H1 (cell line): ENCODE data around the gene SLC39A11. TPM values are rescaled to one million over a fixed set of nuclear protein-coding genes. Genes with fewer than 3 reads are reported as not detected.

Experiments
- CTCF ChIA-PET: fragments of 300-600 bp; sonication (Branson Sonifier 250); formaldehyde crosslinking; loops from one replicate; lab custom pipeline; 2021; ENCODE audit not compliant: partially characterized antibody; lab: Charles Lee
- POLR2A ChIA-PET: fragments of 300-600 bp; sonication (Branson Sonifier 250); formaldehyde crosslinking; loops from one replicate; lab custom pipeline; 2021; ENCODE audit warnings: inconsistent platforms; ENCODE audit not compliant: partially characterized antibody; lab: Charles Lee
- DNase-seq, 2 experiments: peaks; one replicate each; pipeline versions ENCODE4 v3.0.0 to v3.0.0-alpha.2; 2010 to 2022; ENCODE audit warnings: low spot score in 2 of 2, low read depth in 1 of 2, mixed read lengths in 1 of 2
- FAIRE-seq: peaks from 2 replicates; lab custom pipeline; 2011; peaks lifted over from hg19 to GRCh38; lab: Jason Lieb, UNC
- H2AFZ ChIP-seq: 2 replicates; pipeline ENCODE4 v1.8.1; 2012; ENCODE audit warnings: low read length, inconsistent platforms
- H2AK5ac ChIP-seq: 2 replicates; pipeline ENCODE4 v1.6.1; 2013; ENCODE audit warnings: low read depth, low read length
- H2BK120ac ChIP-seq: replicated peaks from 2 replicates; pipeline ENCODE3; 2013; ENCODE audit warnings: low read depth, low read length, inconsistent platforms
- H2BK12ac ChIP-seq: 2 replicates; pipeline ENCODE4 v1.6.1; 2013; ENCODE audit warnings: low read depth, low read length
- H2BK15ac ChIP-seq: 2 replicates; pipeline ENCODE4 v1.6.1; 2013; ENCODE audit warnings: low read length
- H2BK20ac ChIP-seq: 2 replicates; pipeline ENCODE4 v1.6.1; 2013; ENCODE audit warnings: low read length
- H2BK5ac ChIP-seq: 2 replicates; pipeline ENCODE4 v1.6.1; 2013; ENCODE audit warnings: low read depth, low read length
- H3K14ac ChIP-seq: 2 replicates; pipeline ENCODE4 v1.6.1; 2013; ENCODE audit warnings: inconsistent platforms; ENCODE audit not compliant: insufficient read length
- H3K18ac ChIP-seq: 2 replicates; pipeline ENCODE4 v1.6.1; 2013; ENCODE audit warnings: low read length; ENCODE audit errors: extremely low read depth
- H3K23ac ChIP-seq: 2 replicates; pipeline ENCODE4 v1.6.1; 2013; ENCODE audit warnings: inconsistent platforms; ENCODE audit not compliant: insufficient read length
- H3K23me2 ChIP-seq: 2 replicates; pipeline ENCODE4 v1.6.1; 2013; ENCODE audit warnings: low read depth, low read length
- H3K27ac ChIP-seq: 2 replicates; pipeline ENCODE4 v1.6.1; 2011; ENCODE audit warnings: low read depth, low read length, inconsistent platforms
- H3K27me3 ChIP-seq, 4 experiments: replicated peaks in 1 of 4; 1 replicate in 1 of 4; 2 replicates in 3 of 4; pipeline versions ENCODE4 v1.6.1 to v1.8.1; 2011 to 2013; ENCODE audit warnings: low read length in 3 of 4, mild to moderate bottlenecking in 3 of 4, inconsistent platforms in 2 of 4, mixed read lengths in 2 of 4, moderate library complexity in 1 of 4; ENCODE audit not compliant: control insufficient read depth in 3 of 4, insufficient read depth in 3 of 4; ENCODE audit errors: extremely low read depth in 1 of 4
- H3K36me3 ChIP-seq, 4 experiments: 2 replicates each; pipeline versions ENCODE4 v1.6.1 to v1.8.1; 2011 to 2013; ENCODE audit warnings: mild to moderate bottlenecking in 4 of 4, low read length in 3 of 4, moderate library complexity in 2 of 4, control low read depth in 1 of 4, inconsistent platforms in 1 of 4; ENCODE audit not compliant: insufficient read depth in 4 of 4, control insufficient read depth in 2 of 4
- H3K4ac ChIP-seq: replicated peaks from 2 replicates; pipeline ENCODE3; 2013; ENCODE audit warnings: low read length, low read depth, mixed read lengths, inconsistent platforms; ENCODE audit not compliant: insufficient read length
- H3K4me1 ChIP-seq, 4 experiments: replicated peaks in 1 of 4; 1 replicate in 1 of 4; 2 replicates in 3 of 4; pipeline versions ENCODE4 v1.6.1 to v1.8.1; 2011 to 2013; ENCODE audit warnings: low read length in 3 of 4, inconsistent platforms in 2 of 4, mixed read lengths in 1 of 4; ENCODE audit not compliant: insufficient read depth in 4 of 4, control insufficient read depth in 3 of 4
- H3K4me2 ChIP-seq, 2 experiments: 2 replicates each; pipeline versions ENCODE4 v1.6.1 to v1.8.1; 2011 to 2013; ENCODE audit warnings: low read depth in 2 of 2, low read length in 2 of 2, control low read depth in 1 of 2, inconsistent platforms in 1 of 2, mild to moderate bottlenecking in 1 of 2; ENCODE audit not compliant: insufficient read depth in 1 of 2
- H3K4me3 ChIP-seq, 4 experiments: fragments of 200-600, 300-600 bp in 1 of 4; sonication (generic), shearing (Covaris generic), sonication (Bioruptor Twin) in 1 of 4; 2 replicates each; pipeline versions ENCODE4 v1.5.1 to v1.8.1; 2011 to 2016; ENCODE audit warnings: low read length in 4 of 4, low read depth in 3 of 4, control low read depth in 2 of 4, inconsistent platforms in 2 of 4, mild to moderate bottlenecking in 2 of 4, mixed read lengths in 1 of 4, moderate library complexity in 1 of 4; ENCODE audit not compliant: insufficient read depth in 2 of 4; ENCODE audit errors: extremely low read depth in 1 of 4
- H3K56ac ChIP-seq: replicated peaks from 2 replicates; pipeline ENCODE3; 2013; ENCODE audit warnings: low read depth, mild to moderate bottlenecking, mixed read lengths, low read length, inconsistent platforms; ENCODE audit not compliant: insufficient read length
- H3K79me1 ChIP-seq: 2 replicates; pipeline ENCODE4 v1.6.1; 2013; ENCODE audit warnings: low read depth, low read length, control low read depth
- H3K79me2 ChIP-seq, 2 experiments: 2 replicates each; pipeline versions ENCODE4 v1.6.1 to v1.8.1; 2012 to 2013; ENCODE audit warnings: low read length in 2 of 2, mild to moderate bottlenecking in 2 of 2, inconsistent platforms in 1 of 2; ENCODE audit not compliant: insufficient read depth in 2 of 2, control insufficient read depth in 1 of 2
- H3K9ac ChIP-seq, 4 experiments: replicated peaks in 1 of 4; 1 replicate in 1 of 4; 2 replicates in 3 of 4; pipeline versions ENCODE4 v1.6.1 to v1.8.1; 2011 to 2013; ENCODE audit warnings: low read depth in 3 of 4, low read length in 3 of 4, control low read depth in 2 of 4, mild to moderate bottlenecking in 2 of 4, moderate library complexity in 2 of 4, inconsistent platforms in 1 of 4; ENCODE audit errors: extremely low read depth in 1 of 4
- H3K9me3 ChIP-seq, 2 experiments: 2 replicates each; pipeline versions ENCODE4 v1.6.1 to v1.8.1; 2012 to 2013; ENCODE audit warnings: mild to moderate bottlenecking in 2 of 2, moderate library complexity in 2 of 2, control low read depth in 1 of 2, inconsistent platforms in 1 of 2, low read depth in 1 of 2, low read length in 1 of 2, mixed read lengths in 1 of 2; ENCODE audit not compliant: insufficient read depth in 2 of 2
- H4K20me1 ChIP-seq, 2 experiments: replicated peaks in 1 of 2; 2 replicates each; pipeline versions ENCODE3 to v1.8.1; 2011 to 2013; ENCODE audit warnings: inconsistent platforms in 2 of 2, low read length in 2 of 2, mild to moderate bottlenecking in 1 of 2; ENCODE audit not compliant: insufficient read depth in 2 of 2, control insufficient read depth in 1 of 2
- H4K5ac ChIP-seq: 2 replicates; pipeline ENCODE4 v1.6.1; 2013; ENCODE audit warnings: low read length, low read depth, mixed read lengths, inconsistent platforms; ENCODE audit not compliant: insufficient read length
- H4K8ac ChIP-seq: 2 replicates; pipeline ENCODE4 v1.8.0; 2013; ENCODE audit warnings: mild to moderate bottlenecking, moderate library complexity, low read length, inconsistent platforms; ENCODE audit not compliant: insufficient read depth; ENCODE audit errors: extremely low read depth
- H4K91ac ChIP-seq: replicated peaks from 2 replicates; pipeline ENCODE3; 2013; ENCODE audit warnings: low read length, mixed read lengths, inconsistent platforms; ENCODE audit not compliant: insufficient read length
- BRCA1 ChIP-seq: IDR thresholded peaks from 2 replicates; pipeline ENCODE4 v1.6.1; 2012; ENCODE audit warnings: low read depth, low read length, improper control_type of control experiment
- JUND ChIP-seq: IDR thresholded peaks from 2 replicates; pipeline ENCODE4 v1.6.1; 2011; ENCODE audit warnings: mild to moderate bottlenecking, improper control_type of control experiment, low read length
- WGBS, 2 experiments: shearing (Covaris generic) in 1 of 2; methylation state at CpG; one replicate each; pipeline versions ENCODE4 v1.1.6 to v1.1.7; 2013 to 2015; ENCODE audit warnings: low lambda C conversion rate in 2 of 2, mixed read lengths in 2 of 2, inconsistent platforms in 1 of 2, low coverage in 1 of 2, missing lambda C conversion rate in 1 of 2; ENCODE audit not compliant: insufficient replicate concordance in 2 of 2, insufficient coverage in 1 of 2, insufficient read length in 1 of 2; ENCODE audit errors: extremely low coverage in 1 of 2, missing lambda C conversion rate in 1 of 2; 5-methylcytosine and 5-hydroxymethylcytosine counted together
- polyA plus RNA-seq, 7 experiments: library from polyadenylated mRNA; depleted of rRNA in 3 of 7; stranded (reverse) in 5 of 7; unstranded in 2 of 7; fragments of >200 nt in 5 of 7; fragments of 200-250 nt in 2 of 7; gene quantifications; 1 replicate in 5 of 7; 2 replicates in 1 of 7; 4 replicates in 1 of 7; pipeline versions ENCODE4 v1.2.1 to v1.2.3, GENCODE V29; 2011 to 2013; ENCODE audit warnings: missing spikeins in 2 of 7, mixed read lengths in 2 of 7
- total RNA-seq: library from RNA; stranded (reverse); fragmentation: NEBNext Ultra II Directional; extraction: Animal tissue kit (Norgen Biotek cat#: 25700); gene quantifications from 2 replicates; pipeline ENCODE4 v1.2.1, GENCODE V29; 2021

Gene SLC39A11
- total and polyA plus RNA-seq, 2 of the 8 experiments (the other 6 are each of a cell fraction or from before 2014, with no cell fraction given), result 12.2 to 19.6 TPM

DNA sequence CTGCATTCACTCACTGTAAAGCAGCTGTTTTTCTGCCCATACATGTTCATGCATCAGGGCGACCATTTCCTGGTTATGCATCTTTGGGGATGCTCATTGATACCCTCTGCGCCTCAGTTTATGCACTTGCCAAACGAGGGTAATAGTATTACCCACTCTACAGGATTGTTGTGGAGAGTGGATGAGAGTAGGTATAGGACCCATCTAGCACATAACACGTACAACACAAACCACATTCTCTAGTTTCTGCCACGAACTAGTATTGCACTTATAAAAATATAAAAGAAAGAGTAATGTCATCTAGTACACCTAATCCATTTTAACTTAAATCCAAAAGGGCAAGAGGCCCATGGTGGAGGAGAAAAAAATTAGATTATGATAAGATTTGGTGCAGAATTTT is 231.7 kb downstream of the SLC39A11 start:
- H3K4me3 ChIP-seq, result no peak overlapping the region
- H2AK5ac ChIP-seq, result no peak overlapping the region
- H3K23me2 ChIP-seq, result no peaks in the 10 kb centered on the region
- H2BK12ac ChIP-seq, result no peak overlapping the region
- H3K14ac ChIP-seq, result no peak overlapping the region
- no peak for TF ChIP-seq JUND
- TF ChIP-seq BRCA1, result no peak
- no peak overlapping the region for H3K9ac ChIP-seq
- no peaks in the 10 kb centered on the region for H3K79me1 ChIP-seq
- H3K27me3 ChIP-seq, result no peaks in the 10 kb centered on the region
- H2BK20ac ChIP-seq, result no peak overlapping the region
- no peak overlapping the region for H3K18ac ChIP-seq
- DNase-seq, result no peak
- no peak overlapping the region for H2BK15ac ChIP-seq
- no peaks in the 10 kb centered on the region for H3K36me3 ChIP-seq
- H4K5ac ChIP-seq, result no peak overlapping the region
- H2BK5ac ChIP-seq, result no peak overlapping the region
- H3K79me2 ChIP-seq, result no peaks in the 10 kb centered on the region
- no peak overlapping the region for H3K56ac ChIP-seq
- POLR2A ChIA-PET, result interaction anchor here (0.8 kb wide), 1 partner anchor 78 kb away, joined by 3 read pairs; no protein-coding TSS in a partner anchor
- no peak overlapping the region for H4K91ac ChIP-seq
- H3K9me3 ChIP-seq, result peaks cover 0 to 3% of the 10 kb centered on the region in 2 experiments; a peak in 1 of 4 replicates
- no peaks in the 10 kb centered on the region for H3K4me1 ChIP-seq
- WGBS, 2 experiments, result 88% methylated on average over 5 of the region's 5 CpGs; no CpG with 5 or more reads in 1 of the 2 experiments
- H4K20me1 ChIP-seq, result no peaks in the 10 kb centered on the region
- no peak overlapping the region for H2AFZ ChIP-seq
- no peak for FAIRE-seq
- H3K23ac ChIP-seq, result no peak overlapping the region
- CTCF ChIA-PET, result no interaction called here
- no peak overlapping the region for H4K8ac ChIP-seq
- no peak overlapping the region for H2BK120ac ChIP-seq
- H3K27ac ChIP-seq, result no peak overlapping the region
- H3K4ac ChIP-seq, result no peak overlapping the region
- H3K4me2 ChIP-seq, result no peak overlapping the region
